ENCODE measurements around the gene CHD2.
"Not testable (repeated sequence)": the region's sequence is repeated elsewhere in the genome, so short reads cannot be mapped to it uniquely, and the experiment has no call there.

CHD2 gene

DNA sequence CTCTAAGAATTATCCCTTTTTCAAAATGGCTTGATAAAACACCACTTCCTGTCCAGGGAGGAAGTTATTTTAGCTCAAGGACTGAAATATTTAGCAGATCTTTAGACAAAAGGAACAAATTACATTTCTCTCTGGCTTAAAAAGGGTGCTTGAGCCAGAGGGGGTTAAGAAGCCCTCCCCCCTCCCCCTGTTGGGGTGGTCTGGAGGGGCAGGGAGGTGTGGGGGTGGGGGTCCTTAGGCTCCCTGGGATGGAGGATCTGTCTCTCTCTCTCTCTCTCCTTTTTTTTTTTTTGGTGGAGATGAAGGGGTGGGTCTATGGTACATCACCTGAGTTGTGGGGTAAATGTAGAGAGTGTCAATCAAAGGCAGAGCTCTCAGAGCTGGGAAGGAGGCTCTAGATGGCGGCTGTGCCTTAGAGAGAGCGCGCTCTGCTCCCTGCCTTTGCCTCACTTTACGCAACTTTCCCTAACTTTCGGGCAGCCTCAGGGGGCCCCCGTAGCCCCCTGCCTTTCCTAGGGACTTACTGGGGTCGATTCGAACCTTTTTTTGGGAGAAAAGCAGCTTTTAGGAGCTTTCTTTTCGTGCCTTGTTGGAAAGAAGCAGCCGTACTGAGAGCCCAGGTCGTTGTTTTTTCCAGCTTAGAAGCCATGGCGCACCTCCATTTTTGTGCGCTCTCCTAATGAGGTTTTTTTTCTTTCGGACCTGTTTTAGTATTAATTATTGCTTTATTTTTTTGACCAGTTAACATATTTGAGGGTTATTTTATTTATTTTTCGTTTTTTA, at the start of gene CHD2:
TSS of gene CHD2 (plus strand) at position 377 of the 783 bp plus-strand sequence. CDS start 914 bp downstream, outside the sequence.
- peak; percentile 52 for DNase-seq (ENCODE audit: low read depth, low spot score)

DNA sequence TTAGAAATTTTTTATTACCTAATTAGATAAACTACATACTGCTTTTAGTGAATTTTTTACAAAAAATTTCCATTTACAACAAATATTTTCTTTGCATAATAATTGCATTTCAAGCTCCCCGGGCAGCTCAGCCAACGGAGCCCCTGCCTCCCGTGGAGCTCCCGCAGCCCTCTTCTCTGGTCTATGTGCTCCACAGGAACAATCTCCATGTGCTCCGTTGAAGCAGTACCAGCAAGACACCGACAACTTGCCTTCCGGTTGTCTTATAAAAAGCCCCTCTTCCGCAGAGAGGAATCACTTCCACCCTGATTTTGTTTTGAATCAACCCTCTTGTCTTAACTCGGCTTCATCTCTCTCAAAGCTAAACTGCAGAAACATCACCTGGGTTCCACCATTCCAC, 46.9 kb upstream of the CHD2 start:
- DNase-seq (ENCODE audit: low read depth, low spot score): no peak

- DNase-seq (ENCODE audit: low read depth, low spot score): no peak
Observed at GRCh38 chr15:92861742-92862141, 38.4 kb upstream of the CHD2 start.

DNA sequence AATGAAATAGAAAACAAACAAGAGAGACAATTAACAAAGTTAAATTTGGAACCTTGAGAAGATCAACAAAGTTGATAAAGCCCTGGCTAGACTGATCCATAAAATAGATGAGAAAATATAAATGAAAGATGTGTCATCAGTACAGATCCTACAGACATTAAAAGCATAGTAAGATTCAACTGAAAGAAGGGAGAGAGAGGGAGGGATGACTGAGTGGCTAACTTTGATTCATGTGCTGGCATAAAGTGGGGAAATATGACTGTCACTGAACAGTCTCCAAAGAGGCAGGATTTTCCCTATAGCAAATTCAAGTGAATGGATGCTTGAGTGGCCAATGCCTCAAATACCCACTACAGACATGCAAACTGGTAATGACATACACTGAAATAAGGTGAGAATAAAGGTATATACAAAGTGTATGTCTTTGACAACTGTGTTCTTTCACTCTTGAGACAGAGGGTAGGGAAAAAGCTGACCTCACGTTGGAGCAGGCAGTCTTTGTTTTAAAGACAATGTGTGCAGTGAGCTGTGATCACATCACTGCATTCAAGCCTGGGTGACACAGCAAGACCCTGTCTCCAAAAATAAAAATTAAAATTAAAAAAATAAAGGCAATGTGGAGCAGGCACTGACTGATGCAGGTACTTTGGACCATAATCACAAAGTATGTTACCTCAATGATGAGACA, 35.9 kb upstream of the CHD2 start:
- DNase-seq (ENCODE audit: low read depth, low spot score): no peak

GRCh38 chr15:92869263-92869940, 30.7 kb upstream of the CHD2 start:
- DNase-seq (ENCODE audit: low read depth, low spot score): no peak

GRCh38 chr15:92870010-92870591, 30.0 kb upstream of the CHD2 start:
- no peak for DNase-seq (ENCODE audit: low read depth, low spot score)

DNA sequence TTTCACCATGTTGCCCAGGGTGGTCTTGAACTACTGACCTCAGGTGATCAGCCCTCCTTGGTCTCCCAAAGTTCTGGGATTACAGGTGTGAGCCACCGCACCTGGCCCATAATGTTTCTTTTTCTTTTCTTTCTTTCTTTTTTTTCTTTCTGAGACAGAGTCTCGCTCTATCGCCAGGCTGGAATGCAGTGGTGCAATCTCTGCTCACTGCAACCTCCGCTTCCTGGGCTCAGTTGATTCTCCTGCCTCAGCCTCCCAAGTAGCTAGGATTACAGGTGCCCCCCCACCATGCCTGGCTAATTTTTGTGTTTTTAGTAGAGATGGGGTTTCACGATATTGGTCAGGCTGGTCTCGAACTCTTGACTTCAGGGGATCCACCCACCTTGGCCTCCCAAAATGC, 27.2 kb upstream of the CHD2 start:
- not testable (repeated sequence) for DNase-seq (ENCODE audit: low read depth, low spot score)

DNA sequence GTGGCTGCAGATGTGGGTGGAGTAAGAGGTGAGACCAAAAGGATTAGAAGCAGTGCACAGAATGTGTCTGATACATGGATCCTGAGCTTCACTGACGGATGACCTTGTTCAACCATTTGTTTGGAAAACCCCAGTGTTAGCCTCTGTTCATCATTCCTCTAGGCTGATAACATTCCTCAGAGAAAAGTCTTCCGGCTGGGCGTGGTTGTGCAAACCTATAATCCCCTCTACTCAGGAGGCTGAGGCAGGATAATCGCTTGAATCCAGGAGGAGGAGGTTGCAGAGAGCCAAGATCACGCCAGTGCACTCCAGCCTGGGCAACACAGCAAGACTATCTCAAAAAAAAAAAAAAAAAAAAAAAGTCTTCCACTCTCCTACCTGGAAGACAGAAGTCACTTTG, 23.1 kb upstream of the CHD2 start:
- DNase-seq (ENCODE audit: low read depth, low spot score): no peak

DNA sequence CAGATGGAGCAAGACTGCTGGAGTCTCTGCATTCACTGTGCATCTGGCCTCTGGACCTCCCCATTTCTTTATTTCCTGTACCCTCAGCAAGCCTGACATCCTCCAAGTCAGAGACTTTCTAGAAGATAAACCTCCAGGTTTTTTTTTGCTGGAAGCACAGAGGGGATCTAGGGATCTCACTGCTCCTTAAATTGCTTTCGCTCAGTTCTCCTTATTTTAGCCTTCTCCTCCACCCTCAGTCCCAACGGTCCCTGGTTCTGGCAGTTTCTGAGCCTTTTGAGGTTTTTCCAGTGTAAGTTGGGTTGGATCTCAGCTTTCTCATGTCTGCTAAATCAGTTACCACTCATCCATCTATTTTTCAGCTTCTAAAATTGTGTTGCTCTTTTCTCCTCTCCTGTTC, 22.7 kb upstream of the CHD2 start:
- DNase-seq (ENCODE audit: low read depth, low spot score): no peak

DNA sequence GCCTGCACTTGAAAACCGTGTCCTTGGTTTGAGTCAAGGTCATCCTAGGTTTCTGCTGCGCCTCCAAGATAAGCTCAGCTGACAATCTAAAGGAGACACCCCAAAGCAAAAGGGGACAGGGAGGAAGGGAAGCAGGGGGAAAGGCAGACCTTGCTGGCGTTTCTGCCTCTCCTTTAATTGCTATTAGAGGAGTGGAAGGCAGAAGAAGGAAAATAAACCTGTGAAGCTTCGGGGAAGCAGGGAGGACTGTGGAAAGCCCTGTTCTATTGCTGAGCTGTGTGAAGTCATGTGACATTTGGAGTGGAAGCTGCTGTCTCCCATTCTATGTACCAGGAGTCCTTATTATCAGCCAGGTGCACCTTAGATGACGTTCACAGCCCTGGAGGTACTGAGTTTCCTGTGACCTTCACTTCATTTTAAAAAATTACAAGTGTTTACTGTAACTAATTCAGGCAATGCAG, 21.5 kb upstream of the CHD2 start:
- DNase-seq (ENCODE audit: low read depth, low spot score): no peak

- DNase-seq (ENCODE audit: low read depth, low spot score): no peak
Observed at GRCh38 chr15:92879949-92880725, 20.0 kb upstream of the CHD2 start.

DNA sequence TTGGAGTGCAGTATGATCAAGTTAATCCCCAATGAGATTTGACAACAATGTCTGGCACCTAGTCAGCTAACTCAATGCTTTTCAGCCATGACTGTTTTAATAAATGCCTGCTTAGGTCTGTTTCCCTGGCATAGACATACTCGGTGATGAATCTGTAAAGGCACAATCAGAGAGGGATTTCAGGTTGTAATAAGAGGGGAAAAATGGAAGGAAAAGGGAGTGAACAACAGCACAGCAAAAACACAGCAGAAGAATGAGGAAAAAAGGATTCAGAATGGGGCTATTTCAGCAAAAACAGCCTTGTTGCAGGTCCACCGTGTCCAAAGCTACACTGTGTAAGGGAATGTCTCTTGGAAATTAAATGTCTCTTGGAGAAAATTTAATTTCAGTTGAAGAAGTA, 19.3 kb upstream of the CHD2 start:
- DNase-seq (ENCODE audit: low read depth, low spot score): no peak

DNA sequence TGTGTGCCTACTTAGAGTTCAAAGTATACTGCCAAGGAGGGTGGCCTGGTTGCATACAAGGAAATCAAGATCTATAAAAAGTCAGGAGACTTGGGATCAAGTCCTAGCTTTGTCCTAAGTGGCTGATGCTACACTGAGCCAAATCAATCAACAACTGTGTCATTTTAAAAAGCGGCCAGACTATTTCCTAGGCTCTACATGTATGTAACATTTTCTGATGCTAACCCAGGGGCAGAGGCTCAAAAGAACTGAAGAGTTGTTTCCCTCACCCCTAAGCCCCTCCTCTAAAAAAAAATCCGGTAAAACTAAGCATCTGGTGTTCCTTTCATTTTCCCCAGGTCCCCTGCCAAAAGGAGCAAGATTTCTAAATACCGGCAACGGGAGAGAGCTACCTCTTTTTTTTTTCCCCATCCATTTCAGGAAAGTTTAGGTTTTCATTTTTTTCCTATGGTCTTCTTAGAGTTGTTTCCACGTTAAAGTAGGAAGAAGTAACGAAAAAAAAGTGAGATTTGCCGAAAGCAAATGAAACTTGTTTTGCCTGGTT, 18.8 kb upstream of the CHD2 start:
- DNase-seq (ENCODE audit: low read depth, low spot score): no peak

- DNase-seq (ENCODE audit: low read depth, low spot score): peak; percentile 96
Observed at GRCh38 chr15:92881802-92882696, 18.1 kb upstream of the CHD2 start.

DNA sequence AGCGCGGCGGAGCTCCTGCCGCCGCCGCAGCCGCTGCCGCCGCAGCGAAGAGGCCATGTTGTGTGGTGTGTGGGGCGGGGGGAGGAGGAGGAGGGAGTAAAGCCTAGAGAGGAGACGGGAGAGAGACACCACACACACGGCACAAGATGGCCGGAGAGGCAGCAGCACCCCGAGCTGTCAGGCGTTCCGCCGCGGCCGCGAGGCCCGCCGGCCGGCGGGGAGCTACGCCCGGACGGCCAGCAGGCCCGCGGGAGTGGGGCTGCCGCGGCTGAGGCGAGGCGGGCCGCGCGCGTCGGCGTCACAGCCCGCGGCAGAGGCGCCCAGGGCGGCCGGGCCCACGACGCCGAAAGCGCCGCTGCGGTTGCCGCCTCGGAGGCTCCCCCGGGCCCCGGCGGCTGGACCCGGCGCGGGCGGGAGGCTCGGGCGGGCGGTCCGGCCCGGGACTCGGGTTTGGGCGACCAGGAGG, 17.4 kb upstream of the CHD2 start:
- no peak for DNase-seq (ENCODE audit: low read depth, low spot score)

GRCh38 chr15:92883163-92883875, 16.8 kb upstream of the CHD2 start:
- DNase-seq (ENCODE audit: low read depth, low spot score): no peak

DNA sequence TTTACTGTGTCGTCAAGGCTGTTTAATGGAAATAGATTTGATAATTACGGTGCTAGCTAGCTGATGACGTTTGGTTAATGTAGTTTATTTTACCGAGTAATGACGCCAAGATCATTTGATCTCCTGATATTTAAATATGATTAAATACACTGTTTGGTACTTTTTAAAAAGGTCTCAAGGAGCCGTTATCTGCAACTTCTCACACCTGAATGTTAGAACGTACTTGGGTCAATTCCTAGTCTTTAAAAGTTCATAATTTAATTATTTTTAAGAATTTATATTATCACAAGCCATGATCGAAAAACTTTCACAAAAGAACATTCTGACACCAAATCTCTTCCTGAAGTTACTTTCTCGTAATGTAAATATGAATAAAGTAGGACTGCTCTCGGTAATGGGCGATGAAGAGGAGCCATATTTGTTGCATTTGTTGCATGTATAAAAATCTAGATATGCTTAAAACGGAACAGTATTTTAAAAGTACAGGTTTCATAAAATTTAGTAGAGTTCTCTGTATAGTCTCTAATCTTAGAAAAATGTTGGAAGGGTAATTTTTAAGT, 16.2 kb upstream of the CHD2 start:
- no peak for DNase-seq (ENCODE audit: low read depth, low spot score)

DNA sequence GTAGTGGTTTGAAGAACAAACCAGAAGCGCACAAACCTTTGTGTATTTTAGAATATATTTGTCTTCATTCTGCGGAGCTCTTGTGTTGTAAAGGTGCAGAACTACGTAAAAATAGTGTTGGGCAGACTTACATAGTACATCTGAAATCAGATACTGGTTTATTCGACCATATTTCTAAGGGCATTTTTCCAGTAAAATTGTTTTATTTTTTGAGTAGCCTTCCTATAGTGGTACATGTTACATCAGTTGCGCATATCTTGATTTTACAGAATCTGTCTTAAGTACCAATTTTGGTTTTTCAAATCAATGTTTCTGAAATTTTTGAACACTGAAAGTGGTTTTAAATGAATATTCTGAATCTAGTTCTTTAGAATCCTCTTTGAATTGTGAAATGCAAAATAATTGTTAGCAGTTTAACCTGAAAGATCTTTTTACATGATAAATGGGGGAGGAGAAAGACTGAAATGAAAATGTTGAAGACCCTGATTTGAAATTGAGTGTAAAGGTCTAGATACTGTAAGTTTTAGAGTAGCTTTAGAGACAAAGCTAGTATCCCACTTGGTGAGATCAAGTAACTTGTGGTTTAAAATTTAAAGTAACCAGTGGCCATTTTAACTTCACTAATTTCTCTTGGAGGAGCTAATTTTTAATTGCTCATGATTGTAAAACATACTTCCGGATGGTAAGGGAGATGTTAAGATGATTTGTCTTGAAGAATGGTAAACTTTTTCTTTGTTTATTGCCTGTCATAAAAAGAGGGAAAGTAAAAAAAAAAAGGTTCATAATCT, 15.5 kb upstream of the CHD2 start:
- DNase-seq (ENCODE audit: low read depth, low spot score): no peak

All from activated CD4-positive, CD25-positive, alpha-beta regulatory T cell treated with anti-CD3 and anti-CD28 coated beads, Interleukin-2, amount 50 U/mL, for 16 hours (primary cell).